GM23338 (cell line): ENCODE measurements around the gene TYW5. TPM values are rescaled to one million over a fixed set of nuclear protein-coding genes. Genes with fewer than 3 reads are reported as not detected.

Experiments
- ATAC-seq: fragments of 200-7000 bp; cut with Tn5 transposase; 3 replicates; pipeline ENCODE4 v1.9.1; 2020
- DNase-seq: peaks from one replicate; pipeline ENCODE4 v3.0.0-alpha.2; 2015; ENCODE audit warnings: low spot score
- H2AFZ ChIP-seq: fragments of 200-600 bp; sonication (generic); 2 replicates; pipeline ENCODE4 v1.8.0; 2016; ENCODE audit warnings: antibody characterized with exemption, mild to moderate bottlenecking, moderate library complexity
- H3F3A ChIP-seq: fragments of 200-600 bp; sonication (generic); replicated peaks from 2 replicates; pipeline ENCODE4 v1.8.0; 2017; ENCODE audit warnings: antibody characterized with exemption, mixed run types, low read depth
- H3K27ac ChIP-seq: fragments of 200-600 bp; sonication (generic); 2 replicates; pipeline ENCODE4 v1.6.1; 2016; ENCODE audit warnings: low read depth
- H3K27me3 ChIP-seq: fragments of 200-600 bp; sonication (generic); 2 replicates; pipeline ENCODE4 v1.8.0; 2016; ENCODE audit warnings: mild to moderate bottlenecking, mixed run types, moderate library complexity; ENCODE audit not compliant: insufficient read depth
- H3K36me3 ChIP-seq: fragments of 200-600 bp; sonication (generic); 2 replicates; pipeline ENCODE4 v1.8.0; 2016; ENCODE audit warnings: mild to moderate bottlenecking; ENCODE audit not compliant: insufficient read depth
- H3K4me1 ChIP-seq: fragments of 200-600 bp; sonication (generic); 2 replicates; pipeline ENCODE4 v1.8.0; 2016; ENCODE audit warnings: mild to moderate bottlenecking, moderate library complexity; ENCODE audit not compliant: insufficient read depth
- H3K4me2 ChIP-seq: fragments of 200-600 bp; sonication (generic); 2 replicates; pipeline ENCODE4 v1.7.1; 2017; ENCODE audit warnings: mixed run types
- H3K4me3 ChIP-seq: fragments of 200-600 bp; sonication (generic); 2 replicates; pipeline ENCODE4 v1.6.1; 2016; ENCODE audit warnings: mixed run types
- H3K79me2 ChIP-seq: fragments of 200-600 bp; sonication (generic); replicated peaks from 2 replicates; pipeline ENCODE4 v1.8.0; 2017; ENCODE audit warnings: mild to moderate bottlenecking; ENCODE audit not compliant: insufficient read depth
- H3K9me2 ChIP-seq: fragments of 200-600 bp; sonication (generic); 2 replicates; pipeline ENCODE4 v1.8.0; 2017; ENCODE audit not compliant: insufficient read depth
- H4K20me1 ChIP-seq: fragments of 200-600 bp; sonication (generic); replicated peaks from 2 replicates; pipeline ENCODE4 v1.8.0; 2017; ENCODE audit warnings: mild to moderate bottlenecking; ENCODE audit not compliant: insufficient read depth
- H3K27ac Mint-ChIP-seq: 2 replicates; pipeline ENCODE4 v1.8.0; 2020; ENCODE audit warnings: inconsistent platforms, mild to moderate bottlenecking, moderate library complexity, mixed read lengths
- H3K27me3 Mint-ChIP-seq: 3 replicates; pipeline ENCODE4 v1.8.0; 2022; ENCODE audit warnings: low read depth, mild to moderate bottlenecking, moderate library complexity, mixed read lengths, inconsistent platforms; ENCODE audit not compliant: insufficient read depth, poor library complexity
- H3K36me3 Mint-ChIP-seq: 3 replicates; pipeline ENCODE4 v1.8.0; 2021; ENCODE audit warnings: low read depth, mild to moderate bottlenecking, inconsistent platforms, moderate library complexity, mixed read lengths
- H3K4me1 Mint-ChIP-seq: 3 replicates; pipeline ENCODE4 v1.8.0; 2020; ENCODE audit warnings: mild to moderate bottlenecking, inconsistent platforms, mixed read lengths
- H3K4me3 Mint-ChIP-seq: 3 replicates; pipeline ENCODE4 v1.8.0; 2021; ENCODE audit warnings: moderate library complexity, mild to moderate bottlenecking, inconsistent platforms, mixed read lengths
- H3K9me3 Mint-ChIP-seq: 3 replicates; pipeline ENCODE4 v1.8.0; 2020; ENCODE audit warnings: moderate library complexity, mild to moderate bottlenecking, inconsistent platforms, mixed read lengths
- EZH2 ChIP-seq: fragments of 200-600 bp; sonication (generic); IDR thresholded peaks from one replicate; pipeline ENCODE4 v1.8.0; 2017; ENCODE audit warnings: antibody characterized with exemption, mild to moderate bottlenecking, low read depth; ENCODE audit not compliant: unreplicated experiment
- EZH2phosphoT487 ChIP-seq: fragments of 200-600 bp; sonication (generic); IDR thresholded peaks from one replicate; pipeline ENCODE4 v1.8.1; 2018; ENCODE audit warnings: antibody characterized with exemption; ENCODE audit not compliant: unreplicated experiment
- JUNB ChIP-seq: IDR thresholded peaks from one replicate; pipeline ENCODE4 v1.6.1; 2016; ENCODE audit warnings: antibody characterized with exemption; ENCODE audit not compliant: unreplicated experiment
- NANOG ChIP-seq: IDR thresholded peaks from 2 replicates; pipeline ENCODE4 v1.6.1; 2016; ENCODE audit warnings: antibody characterized with exemption, borderline replicate concordance
- POLR2AphosphoS5 ChIP-seq: IDR thresholded peaks from 2 replicates; pipeline ENCODE4 v1.6.1; 2016; ENCODE audit warnings: antibody characterized with exemption, low read depth
- STAT1 ChIP-seq: IDR thresholded peaks from one replicate; pipeline ENCODE4 v1.6.1; 2016; ENCODE audit warnings: antibody characterized with exemption; ENCODE audit not compliant: unreplicated experiment
- ZNF114 ChIP-seq: fragments of 250-450 bp; sonication (Bioruptor Pico); IDR thresholded peaks from 2 replicates; pipeline ENCODE4 v1.5.0; 2020; ENCODE audit warnings: mild to moderate bottlenecking, moderate library complexity
- ZNF331 ChIP-seq: fragments of 250-450 bp; sonication (Bioruptor Pico); IDR thresholded peaks from 2 replicates; pipeline ENCODE4 v1.5.0; 2020; ENCODE audit warnings: low read depth, mild to moderate bottlenecking, moderate library complexity
- polyA plus RNA-seq: library from polyadenylated mRNA; unstranded; fragments of >200 nt; fragmentation: Nextera tagmentation; extraction: Ambion mirVana; gene quantifications from 2 replicates; pipeline ENCODE4 v1.2.1, GENCODE V29; 2016
- total RNA-seq: library from RNA; depleted of rRNA; stranded (reverse); fragments of >200 nt; shearing (Covaris generic); gene quantifications from 2 replicates; pipeline ENCODE4 v1.2.3, GENCODE V29; 2014
- TF ChIP-seq, protein P1 (sequence below): IDR thresholded peaks from one replicate; pipeline ENCODE4 v1.6.1; 2018; ENCODE audit warnings: antibody characterized with exemption; ENCODE audit not compliant: unreplicated experiment
- TF ChIP-seq, protein P2 (sequence below): fragments of 250-450 bp; sonication (Bioruptor Pico); IDR thresholded peaks from 2 replicates; pipeline ENCODE4 v1.5.0; 2020; ENCODE audit warnings: mild to moderate bottlenecking, moderate library complexity

Gene TYW5
- total and polyA plus RNA-seq, 2 experiments from 2014 or later, result 12.4 to 19.6 TPM

DNA sequence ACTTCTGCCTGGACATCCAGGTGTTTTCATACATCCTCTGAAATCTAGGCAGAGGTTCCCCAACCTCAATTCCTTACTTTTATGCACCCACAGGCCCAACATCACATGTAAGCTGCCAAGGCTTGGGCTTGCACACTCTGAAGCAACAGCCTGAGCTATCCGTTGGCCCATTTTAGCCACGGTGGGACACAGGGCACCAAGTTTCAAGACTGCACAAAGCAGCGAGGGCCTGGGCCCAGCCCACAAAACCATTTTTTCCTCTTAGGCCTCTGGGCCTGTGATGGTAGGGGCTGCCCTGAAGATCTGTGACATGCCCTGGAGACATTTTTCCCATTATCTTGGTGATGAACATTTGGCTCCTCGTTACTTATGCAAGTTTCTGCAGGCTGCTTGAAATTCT lies 38.3 kb downstream of the TYW5 start (continued):
- no peak for TF ChIP-seq EZH2
- no peak for TF ChIP-seq POLR2AphosphoS5
- no peak for TF ChIP-seq ZNF331
- TF ChIP-seq JUNB, result no peak
- no peak for TF ChIP-seq EZH2phosphoT487
- TF ChIP-seq, protein P1, sequence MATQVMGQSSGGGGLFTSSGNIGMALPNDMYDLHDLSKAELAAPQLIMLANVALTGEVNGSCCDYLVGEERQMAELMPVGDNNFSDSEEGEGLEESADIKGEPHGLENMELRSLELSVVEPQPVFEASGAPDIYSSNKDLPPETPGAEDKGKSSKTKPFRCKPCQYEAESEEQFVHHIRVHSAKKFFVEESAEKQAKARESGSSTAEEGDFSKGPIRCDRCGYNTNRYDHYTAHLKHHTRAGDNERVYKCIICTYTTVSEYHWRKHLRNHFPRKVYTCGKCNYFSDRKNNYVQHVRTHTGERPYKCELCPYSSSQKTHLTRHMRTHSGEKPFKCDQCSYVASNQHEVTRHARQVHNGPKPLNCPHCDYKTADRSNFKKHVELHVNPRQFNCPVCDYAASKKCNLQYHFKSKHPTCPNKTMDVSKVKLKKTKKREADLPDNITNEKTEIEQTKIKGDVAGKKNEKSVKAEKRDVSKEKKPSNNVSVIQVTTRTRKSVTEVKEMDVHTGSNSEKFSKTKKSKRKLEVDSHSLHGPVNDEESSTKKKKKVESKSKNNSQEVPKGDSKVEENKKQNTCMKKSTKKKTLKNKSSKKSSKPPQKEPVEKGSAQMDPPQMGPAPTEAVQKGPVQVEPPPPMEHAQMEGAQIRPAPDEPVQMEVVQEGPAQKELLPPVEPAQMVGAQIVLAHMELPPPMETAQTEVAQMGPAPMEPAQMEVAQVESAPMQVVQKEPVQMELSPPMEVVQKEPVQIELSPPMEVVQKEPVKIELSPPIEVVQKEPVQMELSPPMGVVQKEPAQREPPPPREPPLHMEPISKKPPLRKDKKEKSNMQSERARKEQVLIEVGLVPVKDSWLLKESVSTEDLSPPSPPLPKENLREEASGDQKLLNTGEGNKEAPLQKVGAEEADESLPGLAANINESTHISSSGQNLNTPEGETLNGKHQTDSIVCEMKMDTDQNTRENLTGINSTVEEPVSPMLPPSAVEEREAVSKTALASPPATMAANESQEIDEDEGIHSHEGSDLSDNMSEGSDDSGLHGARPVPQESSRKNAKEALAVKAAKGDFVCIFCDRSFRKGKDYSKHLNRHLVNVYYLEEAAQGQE, result no peak

DNA sequence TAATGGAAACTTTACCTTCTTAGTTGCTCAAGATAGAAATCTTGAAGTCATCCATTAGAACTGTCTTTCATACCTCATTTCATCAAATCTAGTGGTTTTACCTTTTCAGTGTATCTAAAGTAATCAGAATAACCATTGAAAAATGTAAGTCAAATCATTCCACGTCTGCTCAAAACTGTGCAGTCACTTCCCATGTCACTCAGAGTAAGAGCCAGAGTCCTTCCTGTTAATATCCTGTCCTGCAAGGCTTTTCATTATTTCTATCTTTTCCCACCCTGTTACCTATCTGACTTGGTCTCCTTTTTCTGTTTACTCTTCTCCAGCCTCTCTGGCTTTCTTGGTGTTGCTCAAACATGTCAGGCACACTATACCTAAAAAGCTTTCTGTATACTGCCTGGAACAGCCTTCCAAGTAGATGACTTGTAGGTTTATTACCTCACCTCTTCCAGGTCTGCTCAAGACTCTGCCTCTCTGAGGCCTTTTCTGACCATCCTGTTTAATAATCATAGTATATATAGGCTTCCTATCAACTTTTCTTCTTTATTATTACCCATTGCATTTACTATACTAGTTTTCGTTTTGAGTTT lies 40.8 kb downstream of the TYW5 start:
- Histone ChIP-seq H3K9me2 (no peaks in the 10 kb centered on the region), H3F3A (no peaks in the 10 kb centered on the region), H3K36me3 (peaks cover 39% of the 10 kb centered on the region), H3K4me2 (peak overlapping the region; percentile 56; the same call in 1 of the 2 replicates), H3K4me1 (peaks cover 21% of the 10 kb centered on the region), H4K20me1 (peaks cover 27% of the 10 kb centered on the region), H3K4me3 (peak overlapping the region; percentile 12; the same call in 1 of the 2 replicates), H3K27ac (no peak overlapping the region), H3K79me2 (peaks cover 79% of the 10 kb centered on the region), H3K27me3 (no peaks in the 10 kb centered on the region), H2AFZ (no peak overlapping the region)
- no peak for ATAC-seq
- Mint-ChIP-seq H3K27ac (no peak overlapping the region), H3K9me3 (peaks cover 31% of the 10 kb centered on the region), H3K36me3 (peaks cover 64% of the 10 kb centered on the region), H3K27me3 (peaks cover 12% of the 10 kb centered on the region), H3K4me3 (peak overlapping the region; percentile 57), H3K4me1 (peaks cover 20% of the 10 kb centered on the region)
- no peak for DNase-seq
- TF ChIP-seq, protein P2, sequence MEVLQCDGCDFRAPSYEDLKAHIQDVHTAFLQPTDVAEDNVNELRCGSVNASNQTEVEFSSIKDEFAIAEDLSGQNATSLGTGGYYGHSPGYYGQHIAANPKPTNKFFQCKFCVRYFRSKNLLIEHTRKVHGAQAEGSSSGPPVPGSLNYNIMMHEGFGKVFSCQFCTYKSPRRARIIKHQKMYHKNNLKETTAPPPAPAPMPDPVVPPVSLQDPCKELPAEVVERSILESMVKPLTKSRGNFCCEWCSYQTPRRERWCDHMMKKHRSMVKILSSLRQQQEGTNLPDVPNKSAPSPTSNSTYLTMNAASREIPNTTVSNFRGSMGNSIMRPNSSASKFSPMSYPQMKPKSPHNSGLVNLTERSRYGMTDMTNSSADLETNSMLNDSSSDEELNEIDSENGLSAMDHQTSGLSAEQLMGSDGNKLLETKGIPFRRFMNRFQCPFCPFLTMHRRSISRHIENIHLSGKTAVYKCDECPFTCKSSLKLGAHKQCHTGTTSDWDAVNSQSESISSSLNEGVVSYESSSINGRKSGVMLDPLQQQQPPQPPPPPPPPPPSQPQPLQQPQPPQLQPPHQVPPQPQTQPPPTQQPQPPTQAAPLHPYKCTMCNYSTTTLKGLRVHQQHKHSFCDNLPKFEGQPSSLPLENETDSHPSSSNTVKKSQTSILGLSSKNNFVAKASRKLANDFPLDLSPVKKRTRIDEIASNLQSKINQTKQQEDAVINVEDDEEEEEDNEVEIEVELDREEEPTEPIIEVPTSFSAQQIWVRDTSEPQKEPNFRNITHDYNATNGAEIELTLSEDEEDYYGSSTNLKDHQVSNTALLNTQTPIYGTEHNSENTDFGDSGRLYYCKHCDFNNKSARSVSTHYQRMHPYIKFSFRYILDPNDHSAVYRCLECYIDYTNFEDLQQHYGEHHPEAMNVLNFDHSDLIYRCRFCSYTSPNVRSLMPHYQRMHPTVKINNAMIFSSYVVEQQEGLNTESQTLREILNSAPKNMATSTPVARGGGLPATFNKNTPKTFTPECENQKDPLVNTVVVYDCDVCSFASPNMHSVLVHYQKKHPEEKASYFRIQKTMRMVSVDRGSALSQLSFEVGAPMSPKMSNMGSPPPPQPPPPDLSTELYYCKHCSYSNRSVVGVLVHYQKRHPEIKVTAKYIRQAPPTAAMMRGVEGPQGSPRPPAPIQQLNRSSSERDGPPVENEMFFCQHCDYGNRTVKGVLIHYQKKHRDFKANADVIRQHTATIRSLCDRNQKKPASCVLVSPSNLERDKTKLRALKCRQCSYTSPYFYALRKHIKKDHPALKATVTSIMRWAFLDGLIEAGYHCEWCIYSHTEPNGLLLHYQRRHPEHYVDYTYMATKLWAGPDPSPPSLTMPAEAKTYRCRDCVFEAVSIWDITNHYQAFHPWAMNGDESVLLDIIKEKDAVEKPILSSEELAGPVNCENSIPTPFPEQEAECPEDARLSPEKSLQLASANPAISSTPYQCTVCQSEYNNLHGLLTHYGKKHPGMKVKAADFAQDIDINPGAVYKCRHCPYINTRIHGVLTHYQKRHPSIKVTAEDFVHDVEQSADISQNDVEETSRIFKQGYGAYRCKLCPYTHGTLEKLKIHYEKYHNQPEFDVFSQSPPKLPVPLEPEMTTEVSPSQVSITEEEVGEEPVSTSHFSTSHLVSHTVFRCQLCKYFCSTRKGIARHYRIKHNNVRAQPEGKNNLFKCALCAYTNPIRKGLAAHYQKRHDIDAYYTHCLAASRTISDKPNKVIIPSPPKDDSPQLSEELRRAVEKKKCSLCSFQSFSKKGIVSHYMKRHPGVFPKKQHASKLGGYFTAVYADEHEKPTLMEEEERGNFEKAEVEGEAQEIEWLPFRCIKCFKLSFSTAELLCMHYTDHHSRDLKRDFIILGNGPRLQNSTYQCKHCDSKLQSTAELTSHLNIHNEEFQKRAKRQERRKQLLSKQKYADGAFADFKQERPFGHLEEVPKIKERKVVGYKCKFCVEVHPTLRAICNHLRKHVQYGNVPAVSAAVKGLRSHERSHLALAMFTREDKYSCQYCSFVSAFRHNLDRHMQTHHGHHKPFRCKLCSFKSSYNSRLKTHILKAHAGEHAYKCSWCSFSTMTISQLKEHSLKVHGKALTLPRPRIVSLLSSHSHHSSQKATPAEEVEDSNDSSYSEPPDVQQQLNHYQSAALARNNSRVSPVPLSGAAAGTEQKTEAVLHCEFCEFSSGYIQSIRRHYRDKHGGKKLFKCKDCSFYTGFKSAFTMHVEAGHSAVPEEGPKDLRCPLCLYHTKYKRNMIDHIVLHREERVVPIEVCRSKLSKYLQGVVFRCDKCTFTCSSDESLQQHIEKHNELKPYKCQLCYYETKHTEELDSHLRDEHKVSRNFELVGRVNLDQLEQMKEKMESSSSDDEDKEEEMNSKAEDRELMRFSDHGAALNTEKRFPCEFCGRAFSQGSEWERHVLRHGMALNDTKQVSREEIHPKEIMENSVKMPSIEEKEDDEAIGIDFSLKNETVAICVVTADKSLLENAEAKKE (CRISPR knock-in tag), result no peak
- TF ChIP-seq ZNF331 (no peak), POLR2AphosphoS5 (no peak), EZH2 (no peak), ZNF114 (CRISPR knock-in tag) (no peak), NANOG (no peak), STAT1 (no peak)
- TF ChIP-seq, protein P1, result no peak
